DMS 273 (cell line): ENCODE data around the gene PLAC9.
"Not testable (repeated sequence)": the region's sequence is repeated elsewhere in the genome, so short reads cannot be mapped to it uniquely, and the experiment has no call there.

Experiments used
- DNase-seq: peaks from one replicate; lab custom pipeline; 2025; ENCODE audit not compliant: unreplicated experiment; lab: John Stamatoyannopoulos, UW

PLAC9 gene, protein sequence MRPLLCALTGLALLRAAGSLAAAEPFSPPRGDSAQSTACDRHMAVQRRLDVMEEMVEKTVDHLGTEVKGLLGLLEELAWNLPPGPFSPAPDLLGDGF

DNA sequence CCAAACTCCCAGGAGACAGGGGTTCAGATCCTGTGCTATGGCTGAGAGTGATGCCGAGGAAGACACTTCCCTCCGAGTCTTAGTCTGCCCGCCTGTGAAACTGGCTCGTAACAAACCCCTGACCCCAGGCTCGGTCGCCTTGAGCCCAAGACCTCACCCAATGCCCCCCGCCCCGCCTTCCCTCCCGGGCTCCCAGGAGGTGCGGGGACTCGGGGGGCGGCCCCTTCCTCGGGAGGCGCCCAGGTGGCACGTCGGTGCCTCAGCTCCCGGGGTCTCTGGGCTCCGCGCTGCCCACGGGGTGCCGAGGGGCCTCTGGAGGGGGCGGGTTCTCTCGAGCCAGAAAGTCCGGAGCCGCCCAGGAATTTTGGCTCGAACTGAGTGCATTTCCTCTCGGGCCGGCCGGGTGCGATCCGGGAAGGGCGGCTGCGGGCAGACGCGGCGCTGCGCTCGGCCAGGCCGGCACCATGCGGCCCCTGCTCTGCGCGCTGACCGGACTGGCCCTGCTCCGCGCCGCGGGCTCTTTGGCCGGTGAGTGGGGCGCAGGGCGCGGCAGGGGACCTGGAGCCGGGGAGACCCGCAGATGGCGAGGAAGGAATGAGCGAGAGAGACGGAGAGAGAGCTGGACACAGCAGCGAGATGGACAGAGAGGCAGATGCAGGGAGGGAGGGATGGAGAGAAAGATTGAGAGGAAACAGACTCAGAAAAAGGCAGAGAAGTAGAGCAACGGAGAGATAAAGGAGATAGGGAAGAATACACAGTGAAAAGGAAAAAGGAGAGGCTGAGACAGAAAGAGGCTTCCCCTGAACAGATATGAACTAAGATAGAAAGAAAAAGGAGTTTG is at the start of gene PLAC9:
TSS of gene PLAC9 (plus strand) at position 432 of the 841 bp plus-strand sequence. CDS start at position 465, 33 bp downstream.
- peak; percentile 24 for DNase-seq

DNA sequence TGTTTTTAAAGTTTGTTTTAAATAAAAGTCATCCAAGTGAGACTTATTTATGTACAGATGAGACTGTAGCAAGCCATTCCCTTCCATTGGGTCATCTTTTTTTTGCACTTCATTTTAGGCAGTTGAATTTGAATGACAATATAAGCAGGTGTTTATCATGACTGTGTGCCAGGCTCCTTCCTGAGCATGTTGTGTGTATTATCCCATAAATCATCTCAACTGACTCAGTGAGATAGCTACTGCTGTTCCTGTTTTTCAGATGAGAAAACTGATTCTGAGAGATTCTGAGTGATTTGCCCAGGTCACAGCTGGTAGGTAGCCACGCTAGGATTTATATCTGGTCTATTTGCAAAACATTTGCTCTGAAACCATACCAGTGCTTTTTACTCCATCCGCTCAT is 42.4 kb upstream of the PLAC9 start:
- no peak for DNase-seq

DNA sequence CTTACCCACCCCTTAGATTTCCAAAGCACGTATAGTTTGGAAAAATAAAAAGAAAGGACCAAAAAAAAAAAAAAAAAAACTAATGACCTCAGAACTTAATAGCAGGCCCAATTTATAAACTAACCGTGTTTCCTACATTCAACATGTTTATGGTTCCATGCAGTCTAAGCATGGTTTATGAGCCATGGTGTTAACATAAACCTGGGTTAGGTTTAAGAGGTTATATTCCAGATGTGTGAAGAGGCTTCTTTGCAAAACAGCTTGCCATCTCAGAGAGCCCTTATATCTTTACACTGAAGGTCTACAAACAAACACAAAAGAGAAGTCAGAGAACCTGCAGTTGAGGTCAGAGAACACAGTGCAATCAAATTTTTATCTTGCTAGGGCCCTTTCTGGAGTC is 38.3 kb upstream of the PLAC9 start:
- DNase-seq = no peak

DNA sequence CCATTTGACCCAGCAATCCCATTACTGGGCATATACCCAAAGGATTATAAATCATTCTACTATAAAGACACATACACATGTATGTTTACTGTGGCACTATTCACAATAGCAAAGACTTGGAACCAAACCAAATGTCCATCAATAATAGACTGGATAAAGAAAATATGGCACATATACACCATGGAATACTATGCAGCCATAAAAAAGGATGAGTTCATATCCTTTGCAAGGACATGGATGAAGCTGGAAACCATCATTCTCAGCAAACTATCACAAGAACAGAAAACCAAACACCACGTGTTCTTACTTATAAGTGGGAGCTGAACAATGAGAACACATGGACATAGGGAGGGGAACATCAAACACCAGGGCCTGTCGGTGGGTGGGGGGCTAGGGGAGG is 34.3 kb upstream of the PLAC9 start:
- DNase-seq = not testable (repeated sequence)

DNA sequence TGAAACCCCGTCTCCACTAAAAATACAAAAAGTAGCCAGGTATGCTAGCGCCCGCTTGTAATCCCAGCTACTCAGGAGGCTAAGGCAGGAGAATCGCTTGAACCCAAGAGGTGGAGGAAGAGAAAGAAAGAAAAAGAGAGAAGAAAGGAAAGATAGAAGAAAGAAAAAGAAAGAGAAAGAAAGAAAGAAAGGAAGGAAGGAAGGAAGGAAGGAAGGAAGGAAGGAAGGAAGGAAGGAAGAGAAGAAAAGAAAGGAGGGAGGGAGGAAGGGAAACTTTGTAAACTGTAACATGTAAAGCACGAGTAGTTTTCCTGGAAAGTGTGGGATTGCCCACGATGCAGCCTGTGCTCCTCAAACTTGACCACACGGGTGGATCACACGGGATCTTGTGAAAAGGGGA is 33.2 kb upstream of the PLAC9 start:
- DNase-seq = not testable (repeated sequence)

DNA sequence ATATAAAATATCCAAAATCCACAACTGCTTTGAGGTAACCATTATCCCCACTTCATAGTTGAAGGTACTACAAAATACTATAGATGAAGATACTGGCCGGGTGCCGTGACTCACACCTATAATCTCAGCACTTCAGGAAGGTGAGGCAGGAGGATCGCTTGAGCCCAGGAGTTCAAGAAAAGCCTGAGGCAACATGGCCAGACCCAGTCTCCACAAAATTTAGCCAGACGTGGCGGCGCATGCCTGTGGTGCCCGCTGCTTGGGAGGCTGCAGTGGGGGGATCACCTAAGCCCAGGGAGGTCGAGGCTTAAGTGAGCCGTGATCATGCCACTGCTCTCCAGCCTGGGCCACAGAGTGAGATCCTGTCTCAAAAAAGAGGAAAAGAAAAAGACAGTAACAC is 32.4 kb upstream of the PLAC9 start:
- no peak for DNase-seq

DNA sequence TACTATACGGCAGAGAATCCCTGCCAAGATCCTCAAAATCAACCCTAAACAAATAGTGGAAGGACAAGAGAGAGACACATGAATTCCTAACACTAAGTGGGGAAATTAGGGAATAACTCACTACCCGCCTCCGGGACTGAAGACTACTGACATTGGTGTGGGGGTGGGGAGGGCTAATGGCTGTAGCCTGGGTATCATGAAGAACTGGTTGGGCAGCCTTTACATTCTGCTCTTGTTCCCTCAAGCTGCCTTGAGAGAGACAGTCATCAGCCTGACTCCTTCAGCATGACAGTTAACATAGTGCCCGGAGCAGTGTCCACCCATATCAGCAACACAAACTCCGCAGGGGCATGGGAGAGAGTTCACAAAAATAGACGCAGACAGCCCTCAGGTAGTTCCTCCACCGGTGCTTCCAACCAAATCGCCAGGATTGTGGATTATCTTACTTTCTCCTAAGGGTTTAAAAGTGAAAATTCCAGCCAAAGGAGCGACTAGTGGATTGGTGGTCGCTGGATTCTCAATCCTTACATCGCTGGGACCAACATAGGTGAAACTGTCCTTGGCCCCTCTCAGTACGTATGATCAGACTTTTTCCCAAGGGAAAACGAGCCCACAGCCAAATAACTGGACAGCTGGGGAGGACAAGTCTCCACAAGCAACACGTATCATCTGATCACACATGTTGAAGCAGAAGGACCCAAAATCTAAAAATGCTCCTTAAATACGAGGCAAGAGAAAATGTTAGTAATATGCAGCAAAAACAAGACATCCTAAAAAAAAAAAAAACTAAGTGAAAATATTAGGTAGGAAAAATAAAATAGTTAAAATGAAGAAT is 31.5 kb upstream of the PLAC9 start:
- DNase-seq = peak; percentile 45

DNA sequence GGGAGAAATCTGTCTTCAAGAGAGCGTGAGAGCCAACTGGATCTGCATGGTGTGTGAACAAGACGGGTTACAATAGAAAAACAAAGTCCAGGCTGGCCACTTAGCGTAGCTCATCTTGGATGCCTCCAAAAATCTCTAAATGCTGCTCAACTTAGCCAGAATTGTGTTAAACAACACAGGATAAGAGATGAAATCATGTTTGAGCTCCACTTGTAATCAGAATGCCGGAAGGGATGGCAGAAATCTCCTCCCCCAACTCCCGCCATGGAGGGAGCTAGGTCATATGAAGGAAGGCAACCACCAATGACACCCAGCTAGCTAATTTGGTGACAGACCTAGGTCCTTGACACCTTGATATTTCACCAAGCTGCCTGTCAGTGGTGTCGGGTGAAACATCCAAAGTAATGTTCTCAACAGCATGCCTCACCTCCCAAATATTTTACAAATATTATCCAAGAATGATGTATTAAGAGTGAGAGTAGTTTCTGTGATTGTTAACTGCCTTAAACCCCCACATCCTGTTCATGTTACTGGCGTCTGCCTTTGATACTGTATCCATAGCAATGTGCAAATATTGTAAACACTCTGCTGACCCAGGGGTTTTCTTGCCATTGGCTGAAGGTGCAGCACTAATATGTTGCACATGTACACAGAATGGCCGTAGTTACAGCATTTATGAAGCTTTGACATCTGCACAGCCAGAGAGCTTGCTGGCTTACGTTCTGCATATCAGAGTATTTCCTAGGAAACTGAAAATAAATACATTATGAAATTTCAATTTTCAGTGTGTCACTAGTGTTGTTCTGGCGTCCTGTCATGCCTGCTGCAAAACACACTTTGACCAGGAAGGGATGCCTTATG is 28.2 kb upstream of the PLAC9 start:
- DNase-seq = no peak

DNA sequence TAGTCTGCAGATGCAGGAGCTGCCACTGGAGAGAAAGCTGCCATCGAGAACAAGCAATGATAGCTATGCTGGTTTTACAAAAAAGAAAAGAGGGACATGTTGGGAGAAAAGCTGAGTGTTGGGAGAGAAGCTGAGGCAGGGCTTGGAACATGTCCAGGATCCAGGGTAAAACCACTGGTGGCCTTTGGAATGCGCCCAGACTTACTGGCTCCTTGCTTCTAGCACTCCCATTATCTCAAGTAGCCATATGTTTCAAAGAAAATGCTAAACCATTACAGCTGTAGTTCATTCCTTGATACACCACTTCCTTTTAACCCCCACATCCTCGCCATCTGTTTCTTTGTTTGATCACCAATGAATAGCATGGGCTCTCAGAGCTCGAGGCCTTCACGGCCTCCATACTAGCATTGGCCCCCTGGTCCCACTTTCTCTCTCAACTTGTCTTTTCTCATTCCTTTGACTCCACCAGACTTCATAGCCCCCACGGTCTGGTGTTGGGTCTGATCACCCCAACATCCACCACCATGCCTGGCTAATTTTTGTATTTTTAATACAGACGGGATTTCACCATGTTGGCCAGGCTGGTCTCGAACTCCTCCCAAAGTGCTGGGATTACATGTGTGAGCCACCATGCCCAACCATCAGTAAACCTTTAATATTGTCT is 23.8 kb upstream of the PLAC9 start:
- DNase-seq = peak; percentile 83

DNA sequence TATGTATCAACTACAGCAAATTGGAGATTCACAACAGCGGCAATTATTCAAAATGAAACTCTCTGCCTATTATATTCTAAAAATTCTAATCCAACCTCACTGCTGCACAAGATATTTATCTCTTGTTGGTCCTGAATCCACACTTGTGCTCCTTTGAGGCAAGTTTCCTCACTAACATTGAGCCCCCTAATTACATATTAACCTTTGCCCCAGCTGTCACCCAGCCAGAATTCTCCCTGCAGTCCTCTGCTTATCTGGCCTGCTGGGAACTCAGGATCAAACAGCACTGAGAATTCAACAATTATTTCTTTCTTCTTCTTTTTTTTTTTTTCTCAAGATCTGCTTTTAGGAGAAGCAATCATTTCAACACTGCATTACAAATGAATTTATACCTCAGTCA is 21.5 kb upstream of the PLAC9 start:
- no peak for DNase-seq

DNA sequence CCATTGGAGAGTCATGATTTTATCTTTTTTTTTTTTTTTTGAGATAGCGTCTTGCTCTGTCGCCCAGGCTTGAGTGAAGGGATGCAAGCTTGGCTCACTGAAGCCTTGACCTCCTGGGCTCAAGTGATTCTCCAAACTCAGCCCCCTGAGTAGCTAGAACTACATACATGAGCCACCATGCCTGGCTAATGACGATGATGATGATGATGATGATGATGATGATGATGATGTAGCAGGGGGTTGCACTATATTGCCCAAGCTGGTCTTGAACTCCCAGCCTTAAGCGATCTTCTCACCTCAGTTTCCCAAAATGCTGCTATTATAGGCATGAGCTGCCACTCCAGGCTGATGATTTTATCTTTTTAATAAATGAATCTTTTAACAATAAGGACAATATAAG is 13.9 kb upstream of the PLAC9 start:
- no peak for DNase-seq

DNA sequence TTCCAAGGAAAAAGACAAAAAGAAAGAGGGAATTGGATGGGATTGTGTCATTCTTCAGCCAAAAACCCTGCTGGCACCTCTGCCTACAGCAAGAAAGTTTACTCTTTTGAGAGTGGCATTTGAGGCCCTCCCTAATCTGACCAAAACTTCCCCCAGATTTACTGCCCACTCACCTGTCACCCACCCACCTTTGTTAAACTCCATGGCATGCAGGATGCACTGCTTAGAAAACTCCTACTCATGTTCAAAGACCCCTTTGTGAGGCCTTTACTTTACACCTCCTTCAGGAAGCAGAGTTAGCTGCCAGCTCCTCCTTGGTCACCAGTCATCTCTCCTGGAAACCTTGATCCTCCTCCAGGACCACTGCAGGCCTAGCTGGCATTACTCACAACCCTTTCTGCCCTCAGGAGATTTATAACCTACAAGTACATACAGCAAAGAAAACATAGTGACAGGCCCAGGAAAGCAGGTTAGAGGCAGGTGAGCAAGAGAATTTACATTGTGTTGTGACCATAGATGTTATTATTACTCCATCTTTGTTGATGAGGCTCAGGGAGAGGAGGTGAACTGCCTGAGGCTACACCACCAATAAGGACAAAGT is 10.3 kb upstream of the PLAC9 start:
- DNase-seq = no peak

DNA sequence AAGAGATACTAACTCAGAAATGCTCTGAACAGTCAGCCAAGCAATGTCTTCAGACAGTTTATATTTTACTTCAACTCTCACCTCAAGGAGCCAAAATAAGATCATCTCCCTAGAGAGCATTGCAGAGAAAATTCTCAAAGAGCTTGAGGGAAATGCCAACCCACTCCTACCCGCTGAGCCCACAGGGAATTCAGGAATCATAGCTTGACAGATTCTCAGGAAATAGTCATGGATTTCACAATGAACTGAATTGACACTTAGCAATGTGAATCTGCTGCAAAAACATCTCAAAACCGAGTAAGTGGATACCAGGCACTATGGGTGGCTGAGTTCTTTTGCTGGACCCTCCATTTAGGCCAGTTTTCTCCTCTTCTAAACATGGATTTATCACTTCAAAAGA is 9.8 kb upstream of the PLAC9 start:
- no peak for DNase-seq

DNA sequence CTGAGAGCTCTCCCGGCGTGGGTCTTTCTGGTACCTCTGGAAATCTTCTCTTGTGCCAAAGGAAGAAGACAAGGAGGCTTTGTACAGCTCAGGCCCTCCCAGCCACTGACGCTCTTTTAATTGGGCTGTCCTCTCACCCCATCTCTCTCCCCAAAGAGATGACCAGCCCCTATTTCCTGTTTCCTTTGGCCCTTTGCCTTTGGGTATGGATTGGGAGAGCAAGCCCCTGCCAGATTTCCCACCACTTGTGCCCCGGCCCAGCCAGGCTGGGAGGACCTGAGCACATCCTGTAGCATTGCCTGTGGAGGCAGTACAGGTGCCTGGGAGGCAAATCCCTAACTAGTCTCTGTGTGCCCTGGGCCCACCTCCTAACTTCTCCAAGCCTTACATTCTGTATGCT is 5.7 kb upstream of the PLAC9 start:
- DNase-seq = no peak

DNA sequence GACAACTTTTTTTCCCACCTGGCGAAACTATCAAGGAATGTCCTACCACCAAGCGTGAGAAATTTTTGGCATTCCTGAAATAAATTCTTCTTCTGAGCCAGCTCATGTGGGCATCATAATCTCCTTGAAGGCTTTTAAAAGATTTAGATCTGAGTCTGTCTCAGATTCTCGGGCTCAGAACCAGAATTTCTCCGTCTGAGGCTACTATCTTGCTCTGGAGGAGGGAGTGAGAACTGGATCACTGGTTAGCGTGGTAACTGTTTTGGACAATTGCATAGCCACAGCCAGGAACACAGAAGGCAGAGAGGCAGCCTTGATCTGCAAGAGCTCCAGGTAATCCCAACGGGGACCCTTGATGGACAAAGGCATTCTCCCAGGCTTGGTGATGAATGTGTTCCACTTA is 1.0 kb upstream of the PLAC9 start:
- DNase-seq = no peak

DNA sequence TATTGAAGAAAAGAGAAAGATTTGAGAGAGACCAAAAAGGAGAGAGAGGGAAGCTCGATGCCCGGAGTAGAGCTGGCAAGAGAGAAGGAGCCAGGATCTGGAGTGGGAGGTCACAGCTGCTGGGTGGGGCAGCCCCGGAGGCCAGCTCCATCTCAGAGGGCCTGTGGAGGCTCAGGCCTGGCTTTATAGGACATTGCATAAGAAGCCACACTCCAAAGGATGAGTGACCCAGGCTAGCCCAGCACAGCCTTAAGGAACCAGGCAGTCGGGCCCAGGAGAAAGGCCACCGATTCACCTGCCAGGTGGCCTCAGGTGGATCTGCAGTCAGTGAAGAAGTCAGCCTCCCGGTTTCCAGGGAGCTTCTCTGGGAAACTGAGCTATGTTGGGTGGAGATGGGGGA is 676 bp downstream of the PLAC9 start:
- DNase-seq = no peak

DNA sequence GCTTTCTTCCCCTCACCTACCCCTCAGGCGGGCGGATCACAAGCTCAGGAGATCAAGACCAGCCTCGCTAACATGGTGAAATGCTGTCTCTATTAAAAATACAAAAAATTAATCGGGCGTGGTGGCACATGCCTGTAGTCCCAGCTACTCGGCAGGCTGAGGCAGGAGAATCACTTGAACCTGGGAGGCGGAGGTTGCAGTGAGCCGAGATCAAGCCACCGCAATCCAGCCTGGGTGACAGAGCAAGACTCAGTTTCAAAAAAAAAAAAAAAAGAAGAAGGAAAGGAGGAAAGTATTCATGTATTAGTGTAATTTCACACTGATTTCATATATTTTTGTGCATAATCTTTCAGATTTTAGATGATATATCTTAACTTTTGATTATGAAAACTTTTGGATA is 1.2 kb downstream of the PLAC9 start:
- DNase-seq = not testable (repeated sequence)

DNA sequence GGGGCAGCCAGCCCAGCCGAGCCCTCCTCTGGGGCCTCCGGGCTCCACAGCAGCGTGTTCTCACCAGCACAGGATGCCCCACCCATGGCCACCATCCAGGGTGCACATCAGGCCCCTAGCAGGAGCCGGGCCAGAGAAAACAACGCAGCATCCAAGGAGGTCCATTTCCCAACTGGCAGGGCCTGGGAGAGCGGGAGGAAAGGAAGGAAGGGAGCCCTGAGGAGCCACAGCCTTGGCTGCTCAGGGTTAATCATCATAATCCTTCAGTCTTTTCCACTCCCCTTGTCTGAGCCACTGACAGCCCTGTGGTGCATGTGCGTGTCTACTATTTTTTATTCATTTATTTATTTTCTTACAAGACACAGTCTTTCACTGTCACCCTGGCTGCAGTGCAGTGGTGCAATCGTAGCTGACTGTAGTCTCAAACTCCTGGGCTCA is 3.6 kb downstream of the PLAC9 start:
- DNase-seq = peak; percentile 26

DNA sequence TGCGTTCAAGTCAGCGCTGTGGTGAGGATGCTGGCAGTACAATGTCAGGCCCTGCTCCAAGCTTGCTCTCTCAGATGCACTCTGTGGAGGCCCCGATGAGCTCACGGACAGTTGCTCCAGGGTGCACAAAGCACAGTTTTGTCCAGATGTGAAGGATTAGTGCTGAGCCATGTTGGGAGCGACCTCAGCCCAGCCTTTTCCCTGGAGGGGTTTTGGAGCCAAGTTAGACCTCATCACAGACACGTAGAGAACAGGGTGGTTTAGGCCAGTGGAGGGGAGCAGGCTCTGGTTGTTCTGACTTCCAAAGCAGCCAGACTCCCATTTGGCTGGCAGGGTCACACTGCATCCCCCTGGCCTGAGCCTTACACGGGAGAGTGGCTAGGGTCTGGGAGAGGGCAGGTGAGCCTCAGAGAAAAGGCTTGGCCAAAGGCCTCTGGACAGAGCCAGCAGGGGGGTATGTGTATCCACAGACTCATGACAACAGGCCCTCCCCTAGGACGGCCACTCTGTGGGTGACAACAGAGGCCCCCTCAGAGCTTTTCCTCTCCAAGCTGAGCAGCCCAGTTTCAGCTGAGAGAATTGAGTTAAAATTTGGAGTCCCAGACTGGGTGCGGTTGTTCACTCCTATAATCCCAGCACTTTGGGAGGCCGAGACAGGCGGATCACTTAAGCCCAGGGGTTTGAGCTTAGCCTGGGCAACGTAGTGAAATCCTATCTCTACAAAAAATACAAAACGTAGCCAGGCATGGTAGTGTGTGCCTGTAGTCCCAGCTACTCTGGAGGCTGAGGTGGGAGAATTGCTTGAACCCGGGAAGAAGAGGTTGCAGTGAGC is 4.7 kb downstream of the PLAC9 start:
- DNase-seq = peak; percentile 5
